GM20431 (cell line): Measurements from ENCODE around the gene ANKS1A.

Experiments used
- in situ Hi-C: fragments of 300-500 bp; cut with MseI, MboI; formaldehyde crosslinking; loops from one replicate; pipeline ENCODE4 v1.15.0; 2020; ENCODE audit warnings: low sequenced_read_pairs; ENCODE audit not compliant: unreplicated experiment

Gene ANKS1A

DNA sequence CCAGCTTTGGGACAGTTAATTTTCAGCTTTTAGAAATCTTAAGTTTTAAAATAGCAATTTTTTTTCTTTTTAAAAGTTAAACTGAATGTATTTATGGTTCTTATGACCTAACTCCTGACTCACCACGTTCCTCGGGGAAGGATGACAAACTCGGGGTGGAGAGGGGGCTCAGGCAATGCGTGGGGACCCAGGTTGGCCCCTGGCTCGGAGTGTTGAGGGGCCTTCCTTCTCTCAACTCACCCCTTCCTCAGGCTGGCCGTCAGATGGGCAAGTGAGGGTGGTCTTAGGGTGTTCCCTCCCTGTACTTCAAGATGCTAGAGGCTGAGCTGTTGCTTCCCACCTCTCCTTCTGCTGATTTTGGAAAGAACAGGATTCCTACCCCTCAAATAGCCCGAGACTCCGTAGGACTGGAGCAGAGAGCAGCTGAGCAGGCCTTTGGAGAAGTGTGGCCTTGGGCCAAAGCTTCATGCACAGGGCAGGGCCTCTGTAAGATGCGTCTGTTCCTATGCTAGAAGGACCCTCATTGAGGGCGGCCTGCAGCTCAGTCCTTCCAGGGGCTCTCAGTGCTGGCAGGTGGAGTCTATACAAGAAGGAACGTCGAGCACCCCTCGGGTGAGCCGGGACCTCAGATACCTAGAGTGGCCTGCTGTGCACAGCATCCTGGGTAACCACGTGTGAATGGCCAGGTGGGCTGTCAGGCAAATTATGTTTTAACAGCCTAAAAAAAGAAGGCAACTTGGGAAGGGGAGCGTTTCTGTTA, 172.8 kb downstream of the ANKS1A start:
- in situ Hi-C loops, result no loop called here

- in situ Hi-C loops, result no loop called here
Measured at GRCh38 chr6:35062676-35063574, 173.9 kb downstream of the ANKS1A start.

- in situ Hi-C loops, result no loop called here
Measured at GRCh38 chr6:35063701-35064280, 174.7 kb downstream of the ANKS1A start.

DNA sequence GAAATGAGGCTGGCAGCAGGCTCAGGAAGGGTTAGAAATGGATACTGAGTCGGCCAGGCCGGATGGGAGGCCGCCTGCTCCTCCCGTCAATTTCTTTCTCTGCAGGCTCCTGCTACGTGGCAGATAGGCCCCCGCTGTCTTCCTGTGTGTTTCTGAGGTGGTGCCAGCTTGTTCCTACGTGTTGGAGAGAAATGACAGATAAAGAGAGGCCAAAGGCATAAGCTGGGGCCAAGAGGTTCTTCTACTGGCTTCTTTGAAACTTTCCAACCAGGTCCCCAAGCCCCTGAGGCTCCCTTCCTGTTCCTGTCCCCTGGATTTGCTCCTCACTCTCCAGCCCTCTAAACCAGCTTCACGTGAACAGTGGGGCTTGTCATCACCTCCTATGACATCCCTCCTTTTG, 175.2 kb downstream of the ANKS1A start:
- in situ Hi-C loops, result no loop called here

DNA sequence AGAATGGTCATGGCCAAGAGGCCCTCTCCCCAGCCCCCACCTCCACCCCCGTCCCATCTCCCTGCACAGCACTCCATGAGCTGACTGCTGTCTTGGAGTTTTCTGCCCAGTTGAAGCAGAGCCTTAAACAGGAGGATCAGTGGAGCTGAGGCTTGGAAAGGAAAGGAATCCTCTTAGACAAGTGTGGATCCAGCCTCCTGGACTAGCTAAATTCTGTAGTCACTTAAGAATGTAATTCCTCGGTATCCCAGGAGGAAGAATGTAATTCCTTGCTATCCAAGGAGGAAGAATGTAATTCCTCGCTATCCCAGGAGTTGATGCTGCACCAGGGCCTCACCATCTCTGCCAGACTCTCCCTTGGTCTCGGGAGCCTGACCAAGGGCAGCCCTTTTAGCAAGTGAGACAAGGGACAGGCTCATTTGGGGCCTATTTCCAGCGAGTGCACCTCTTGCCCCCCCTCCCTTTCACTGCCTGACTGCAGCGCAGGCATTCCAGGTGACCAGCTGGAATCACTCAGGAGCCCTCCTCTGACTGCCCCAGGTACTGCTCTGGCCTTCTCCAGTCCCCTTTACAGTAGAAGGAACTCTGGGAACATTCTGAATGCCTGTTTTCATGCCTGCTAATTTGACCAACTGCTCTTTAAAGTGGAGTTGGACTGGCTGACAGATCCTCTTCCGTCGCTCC, 175.8 kb downstream of the ANKS1A start:
- in situ Hi-C loops, result no loop called here

DNA sequence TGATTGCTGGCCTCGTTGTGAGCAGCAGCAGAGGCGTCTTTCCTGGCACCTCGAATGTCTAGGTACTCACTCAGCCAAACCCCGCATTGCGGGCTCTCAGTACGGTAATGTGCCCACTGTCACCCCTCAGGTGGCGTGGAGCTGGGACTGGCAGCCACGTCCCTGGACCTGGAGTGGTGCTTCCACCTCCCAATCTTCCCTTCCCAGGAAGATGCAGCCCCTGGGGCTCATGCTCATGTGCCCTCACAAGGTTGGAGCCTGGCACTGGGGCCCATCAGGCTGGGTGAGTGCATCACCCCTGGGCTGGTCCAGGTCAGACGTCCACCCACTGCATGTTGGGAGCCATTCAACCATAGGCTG, 176.4 kb downstream of the ANKS1A start:
- in situ Hi-C loops, result no loop called here

DNA sequence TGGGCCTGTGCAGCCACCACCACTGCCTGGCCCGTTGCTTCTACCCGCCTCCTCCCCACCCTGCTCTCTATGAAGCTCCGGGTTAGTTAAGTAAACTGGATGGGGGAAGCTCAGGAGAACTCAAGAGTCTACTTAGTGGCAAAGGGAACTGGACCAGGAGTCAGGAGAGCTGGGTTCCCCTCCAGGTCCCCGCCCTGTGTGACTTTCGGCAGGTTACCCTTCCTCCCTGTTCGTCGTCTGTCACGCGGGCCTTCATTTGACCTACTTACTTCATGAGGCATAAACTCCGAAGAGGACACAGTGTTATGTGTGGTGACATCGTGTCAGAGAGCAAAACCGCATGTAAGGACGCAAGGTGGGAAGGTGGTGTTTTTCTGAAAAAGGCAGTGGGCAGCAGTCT, 176.8 kb downstream of the ANKS1A start:
- in situ Hi-C loops, result no loop called here

DNA sequence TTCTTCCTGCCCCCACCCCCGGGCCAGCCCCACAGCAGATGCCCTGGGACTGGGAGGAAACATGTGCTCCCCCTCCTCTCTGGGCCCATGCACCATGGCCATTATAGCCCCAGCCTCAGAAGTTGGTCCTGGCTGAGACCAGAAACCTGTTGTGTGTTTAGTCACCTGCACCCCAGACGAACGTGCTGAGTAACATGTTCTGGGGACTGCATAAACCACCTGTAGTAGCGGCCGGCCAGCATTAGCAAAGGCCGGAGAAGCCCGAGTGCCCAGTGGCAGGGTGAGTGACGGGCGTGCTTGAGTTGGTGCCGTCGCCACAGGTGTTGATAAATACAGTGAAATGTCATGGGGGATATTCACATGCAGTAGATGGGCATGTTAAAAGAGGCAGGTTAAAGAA, 178.2 kb downstream of the ANKS1A start:
- in situ Hi-C loops, result no loop called here

DNA sequence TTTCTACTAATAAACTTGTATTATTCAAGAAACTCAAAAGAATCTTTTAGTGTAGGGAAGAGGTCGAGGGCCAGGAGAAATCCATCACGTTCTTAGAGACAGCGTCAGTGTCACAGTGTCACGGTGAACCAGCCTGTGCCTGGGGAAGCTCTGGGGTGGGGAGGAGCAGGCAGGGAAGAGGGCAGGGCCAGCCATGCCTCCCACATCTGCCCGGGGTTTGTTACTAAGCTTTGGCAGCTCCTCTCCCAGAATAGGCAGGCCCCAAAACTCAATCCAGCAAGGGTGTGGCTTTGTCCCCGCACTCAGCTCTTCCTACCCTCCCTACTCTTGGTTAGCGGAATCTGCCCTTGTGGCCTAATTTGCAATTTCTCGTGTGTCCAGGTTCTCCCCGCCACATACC, 179.2 kb downstream of the ANKS1A start:
- in situ Hi-C loops, result no loop called here

GRCh38 chr6:35068644-35069043, 179.6 kb downstream of the ANKS1A start:
- in situ Hi-C loops, result no loop called here

- in situ Hi-C loops, result no loop called here
Measured at GRCh38 chr6:35069262-35069661, 180.2 kb downstream of the ANKS1A start.

DNA sequence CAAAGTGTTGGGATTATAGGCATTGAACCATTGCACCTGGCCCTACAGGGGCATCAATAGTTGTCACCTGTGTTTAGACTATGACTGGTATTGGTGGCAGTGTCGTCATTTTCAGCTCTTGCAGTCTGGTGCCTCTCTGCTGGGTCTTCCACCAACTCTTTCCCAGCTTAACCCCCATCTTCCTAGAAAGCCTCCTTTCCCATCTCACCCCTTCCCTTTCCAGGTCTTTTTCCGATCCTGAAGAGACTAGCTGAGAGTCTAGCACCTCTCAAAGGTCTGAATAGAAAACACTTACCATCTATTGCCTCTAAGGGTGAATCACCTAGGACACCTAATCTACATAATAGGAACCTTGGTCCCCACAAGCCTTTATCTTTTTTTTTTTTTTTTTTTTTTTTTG, 181.1 kb downstream of the ANKS1A start:
- in situ Hi-C loops, result no loop called here

DNA sequence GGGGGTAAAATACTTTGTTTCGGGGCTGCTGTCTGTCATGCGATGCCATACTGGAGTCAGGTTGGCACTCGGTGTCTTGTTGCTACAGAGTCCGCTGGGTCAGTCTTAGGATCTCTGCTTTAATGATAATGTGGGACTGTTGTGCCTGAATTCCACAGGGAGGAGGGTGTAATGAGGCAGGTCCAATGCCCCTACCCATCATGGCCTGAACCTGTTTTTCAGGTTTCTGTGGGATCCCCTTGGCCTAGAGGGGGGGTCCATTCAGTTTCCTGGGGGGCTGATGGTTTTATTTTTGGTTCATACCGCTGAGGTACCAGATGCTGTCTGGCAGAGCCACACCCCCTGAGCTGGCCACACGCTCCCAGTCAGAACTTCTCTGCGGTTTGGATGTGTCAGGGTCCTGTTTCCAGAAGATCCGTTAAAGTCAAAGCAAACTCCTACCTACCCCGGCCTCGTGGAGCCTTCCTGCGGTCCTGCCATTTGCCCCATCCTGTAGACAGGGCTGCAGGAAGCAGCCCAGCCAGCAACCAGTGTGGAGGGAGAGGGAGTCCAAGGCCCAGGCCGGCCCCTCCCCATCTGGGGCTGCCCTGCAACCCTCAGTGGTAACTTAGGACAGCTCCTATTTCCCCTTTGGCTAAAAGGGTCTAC, 182.4 kb downstream of the ANKS1A start:
- in situ Hi-C loops, result no loop called here

- in situ Hi-C loops, result no loop called here
Measured at GRCh38 chr6:35072051-35072697, 183.1 kb downstream of the ANKS1A start.

- in situ Hi-C loops, result no loop called here
Measured at GRCh38 chr6:35072698-35073055, 183.6 kb downstream of the ANKS1A start.

GRCh38 chr6:35073211-35073610, 184.2 kb downstream of the ANKS1A start:
- in situ Hi-C loops, result no loop called here

DNA sequence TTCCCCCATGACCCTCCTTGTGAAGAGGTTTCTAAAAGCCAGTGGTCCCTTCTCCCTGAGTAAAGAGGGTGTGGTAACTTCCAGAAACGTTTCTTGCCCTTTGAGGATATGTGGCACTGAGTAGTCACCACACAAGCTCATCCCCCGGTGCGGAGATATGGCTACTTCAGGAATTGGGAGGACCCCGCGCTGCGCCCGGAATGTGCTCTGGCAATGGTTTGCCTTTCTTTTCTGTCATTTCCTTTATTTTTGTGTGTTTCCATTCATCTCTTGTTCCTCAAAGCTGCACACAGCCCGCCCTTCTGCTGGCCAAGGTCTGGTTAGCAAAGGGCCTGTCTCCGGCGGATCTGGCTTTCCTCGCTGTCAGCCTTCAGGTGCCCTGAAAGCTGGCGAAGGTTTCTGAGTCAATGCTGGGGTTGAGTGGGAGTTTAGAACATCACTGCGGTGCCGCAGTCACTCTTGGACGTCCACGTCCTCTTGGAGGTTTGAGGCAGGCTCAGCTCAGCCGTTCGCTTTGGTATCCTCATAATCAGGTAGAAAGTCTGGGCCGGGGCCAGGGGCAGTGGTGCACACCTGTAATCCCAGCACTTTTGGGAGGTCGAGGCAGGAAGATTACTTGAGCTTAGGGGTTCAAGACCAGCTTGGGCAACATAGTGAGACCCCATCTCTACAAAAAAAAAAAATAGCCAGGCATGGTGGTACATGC, 184.9 kb downstream of the ANKS1A start:
- in situ Hi-C loops, result no loop called here

GRCh38 chr6:35076997-35077712, 188.1 kb downstream of the ANKS1A start:
- in situ Hi-C loops, result no loop called here
